Esophagus muscularis mucosa (tissue), 4 donors: ENCODE results near the gene TMED10. TPM values are rescaled to one million over a fixed set of nuclear protein-coding genes. Genes with fewer than 3 reads are reported as not detected.

Experiments used
- DNase-seq: peaks from one replicate; pipeline ENCODE4 v3.0.0-alpha.2; 2017; ENCODE audit errors: extremely low spot score
- H3K27ac ChIP-seq, 4 donors: fragments of 200-600 bp; sonication (generic); replicated peaks in 1 of 4; 1 replicate in 3 of 4; 2 replicates in 1 of 4; pipeline ENCODE4 v1.5.1; 2016 to 2019; ENCODE audit warnings: mild to moderate bottlenecking in 1 of 4
- H3K27me3 ChIP-seq, 4 donors: fragments of 200-600 bp; sonication (generic); one replicate each; pipeline versions ENCODE4 v1.5.1 to v1.6.0; 2016 to 2019
- H3K36me3 ChIP-seq, 4 donors: fragments of 200-600 bp; sonication (generic); one replicate each; pipeline ENCODE4 v1.5.1; 2016 to 2019
- H3K4me1 ChIP-seq, 4 donors: fragments of 200-600 bp; sonication (generic); one replicate each; pipeline ENCODE4 v1.5.1; 2016 to 2019
- H3K4me3 ChIP-seq, 4 donors: fragments of 200-600 bp; sonication (generic); 1 replicate in 2 of 4; 2 replicates in 2 of 4; pipeline ENCODE4 v1.5.1; 2016 to 2019; ENCODE audit warnings: mild to moderate bottlenecking in 4 of 4, moderate library complexity in 1 of 4
- H3K9me3 ChIP-seq, 4 donors: fragments of 200-600 bp; sonication (generic); 1 replicate in 3 of 4; 2 replicates in 1 of 4; pipeline ENCODE4 v1.5.1; 2016 to 2019
- EP300 ChIP-seq: sonication (generic); formaldehyde crosslinking; IDR thresholded peaks from one replicate; pipeline ENCODE4 v1.6.1; 2017; ENCODE audit warnings: antibody characterized with exemption
- POLR2A ChIP-seq: fragments of 450-650 bp; IDR thresholded peaks from one replicate; pipeline ENCODE4 v1.6.1; 2017; ENCODE audit warnings: antibody characterized with exemption, moderate library complexity, mild to moderate bottlenecking, low read depth
- POLR2AphosphoS5 ChIP-seq, 2 donors: sonication (generic); formaldehyde crosslinking; IDR thresholded peaks; one replicate each; pipeline ENCODE4 v1.6.1; 2017; ENCODE audit warnings: antibody characterized with exemption in 2 of 2
- WGBS: methylation state at CpG from one replicate; pipeline ENCODE4 v1.1.5; 2018; 5-methylcytosine and 5-hydroxymethylcytosine counted together
- intact Hi-C: fragments of 100-400 bp; cut with DNase I; formaldehyde crosslinking; loops from one replicate; pipeline ENCODE4 v1.15.1; 2023
- total RNA-seq, 4 donors: library from RNA; depleted of rRNA; stranded (reverse); fragments of >200 nt; gene quantifications; one replicate each; pipeline versions ENCODE4 v1.1.0 to v1.2.1, GENCODE V29; 2016
- TF ChIP-seq, protein P1 (sequence below), 3 experiments: fragments of 200-600 bp in 2 of 3; fragments of 450-650 bp in 1 of 3; sonication (generic) in 2 of 3; IDR thresholded peaks; one replicate each; pipeline ENCODE4 v1.5.1; 2017 to 2019; ENCODE audit warnings: antibody characterized with exemption in 3 of 3, mild to moderate bottlenecking in 2 of 3, moderate library complexity in 1 of 3

Gene TMED10
- total RNA-seq, 4 donors from 2014 or later = 115 to 164 (median 129) TPM

GRCh38 chr14:75215520-75215919 is 39.1 kb upstream of the TMED10 start:
- no peaks in the 10 kb centered on the region for H3K36me3 ChIP-seq
- H3K4me3 ChIP-seq = no peak overlapping the region
- H3K9me3 ChIP-seq = no peaks in the 10 kb centered on the region
- no peaks in the 10 kb centered on the region for H3K27me3 ChIP-seq
- intact Hi-C loops = no loop called here
- no peak overlapping the region for H3K27ac ChIP-seq
- 90% methylated on average over 6 of the region's 6 CpGs for WGBS
- no peaks in the 10 kb centered on the region for H3K4me1 ChIP-seq
- no peak for DNase-seq
- TF ChIP-seq POLR2AphosphoS5 (IDR thresholded peaks at IDR 0.05) = no peak

DNA sequence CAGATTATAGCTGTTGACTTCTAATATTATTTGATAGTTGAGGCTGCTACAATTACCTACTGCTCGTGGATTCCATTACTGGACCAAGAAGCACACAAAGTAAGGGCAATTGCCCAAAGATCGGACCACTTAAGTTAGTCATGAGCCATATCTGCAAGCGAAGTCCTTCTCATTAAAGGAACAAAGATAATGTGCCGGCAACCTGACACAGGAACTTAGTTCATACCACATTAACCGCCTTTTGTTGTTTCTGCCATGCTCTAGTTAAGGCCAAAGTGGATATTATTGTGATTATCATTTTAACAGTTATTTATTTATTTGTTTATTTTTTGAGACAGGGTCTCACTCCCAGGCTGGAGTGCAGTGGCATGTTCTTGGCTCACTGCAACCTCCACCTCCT is 38.1 kb upstream of the TMED10 start:
- no peaks in the 10 kb centered on the region for H3K9me3 ChIP-seq
- H3K27me3 ChIP-seq = no peaks in the 10 kb centered on the region
- intact Hi-C loops = no loop called here
- no peaks in the 10 kb centered on the region for H3K36me3 ChIP-seq
- no peak for TF ChIP-seq POLR2A
- TF ChIP-seq POLR2AphosphoS5 (IDR thresholded peaks at IDR 0.05) = no peak
- TF ChIP-seq, protein P1, sequence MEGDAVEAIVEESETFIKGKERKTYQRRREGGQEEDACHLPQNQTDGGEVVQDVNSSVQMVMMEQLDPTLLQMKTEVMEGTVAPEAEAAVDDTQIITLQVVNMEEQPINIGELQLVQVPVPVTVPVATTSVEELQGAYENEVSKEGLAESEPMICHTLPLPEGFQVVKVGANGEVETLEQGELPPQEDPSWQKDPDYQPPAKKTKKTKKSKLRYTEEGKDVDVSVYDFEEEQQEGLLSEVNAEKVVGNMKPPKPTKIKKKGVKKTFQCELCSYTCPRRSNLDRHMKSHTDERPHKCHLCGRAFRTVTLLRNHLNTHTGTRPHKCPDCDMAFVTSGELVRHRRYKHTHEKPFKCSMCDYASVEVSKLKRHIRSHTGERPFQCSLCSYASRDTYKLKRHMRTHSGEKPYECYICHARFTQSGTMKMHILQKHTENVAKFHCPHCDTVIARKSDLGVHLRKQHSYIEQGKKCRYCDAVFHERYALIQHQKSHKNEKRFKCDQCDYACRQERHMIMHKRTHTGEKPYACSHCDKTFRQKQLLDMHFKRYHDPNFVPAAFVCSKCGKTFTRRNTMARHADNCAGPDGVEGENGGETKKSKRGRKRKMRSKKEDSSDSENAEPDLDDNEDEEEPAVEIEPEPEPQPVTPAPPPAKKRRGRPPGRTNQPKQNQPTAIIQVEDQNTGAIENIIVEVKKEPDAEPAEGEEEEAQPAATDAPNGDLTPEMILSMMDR (IDR thresholded peaks at IDR 0.05) = no peak
- TF ChIP-seq EP300 = no peak
- no peak overlapping the region for H3K27ac ChIP-seq
- no peaks in the 10 kb centered on the region for H3K4me1 ChIP-seq
- 96% methylated on average over 5 of the region's 5 CpGs for WGBS
- no peak for DNase-seq
- H3K4me3 ChIP-seq = no peak overlapping the region

DNA sequence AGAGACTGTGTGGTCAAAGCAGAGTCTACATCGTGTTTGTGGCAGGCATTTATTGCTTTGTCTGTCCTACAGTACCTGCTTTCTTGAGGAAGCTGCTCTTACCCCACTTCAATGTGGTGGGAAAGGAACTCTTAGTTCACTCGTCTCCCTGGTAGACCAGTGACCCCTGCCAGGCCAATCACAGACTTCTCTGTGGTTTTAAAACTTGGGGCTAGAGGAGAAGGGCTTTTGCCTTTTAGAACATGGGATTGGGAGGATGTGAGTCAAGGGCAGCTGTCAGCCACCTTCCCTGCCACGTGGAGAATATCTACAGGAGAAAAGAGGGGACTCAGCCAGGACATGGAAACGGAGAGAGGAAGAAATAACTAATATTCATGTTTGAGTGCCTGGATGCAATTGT is 36.8 kb upstream of the TMED10 start:
- H3K4me1 ChIP-seq = no peaks in the 10 kb centered on the region
- no peaks in the 10 kb centered on the region for H3K27me3 ChIP-seq
- no peaks in the 10 kb centered on the region for H3K36me3 ChIP-seq
- no peak overlapping the region for H3K27ac ChIP-seq
- no peak for TF ChIP-seq POLR2AphosphoS5 (IDR thresholded peaks at IDR 0.05)
- TF ChIP-seq, protein P1 (IDR thresholded peaks at IDR 0.05) = no peak
- no peak for TF ChIP-seq POLR2A
- TF ChIP-seq EP300 = no peak
- H3K9me3 ChIP-seq = no peaks in the 10 kb centered on the region
- no peak overlapping the region for H3K4me3 ChIP-seq
- WGBS = 64% methylated on average over 4 of the region's 4 CpGs
- intact Hi-C loops = no loop called here
- DNase-seq = no peak

DNA sequence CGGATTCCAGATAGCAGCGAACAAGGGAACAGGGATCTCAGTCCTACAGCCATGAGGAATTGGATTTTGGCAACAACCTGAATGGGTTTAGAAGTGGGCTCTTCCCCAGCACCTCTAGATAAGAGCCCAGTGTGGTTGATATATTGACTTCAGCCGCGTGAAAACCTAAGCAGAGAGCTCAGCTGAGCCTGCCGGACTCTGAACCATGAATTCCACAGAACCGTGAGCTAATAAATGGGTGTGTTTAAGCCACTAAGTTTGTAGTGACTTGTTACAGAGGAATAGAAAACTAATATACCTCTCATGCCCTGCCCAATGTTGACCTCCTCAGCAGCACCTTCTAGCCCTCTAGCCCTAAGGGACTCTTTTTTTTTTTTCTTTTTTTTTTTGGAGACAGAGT is 32.4 kb upstream of the TMED10 start:
- Histone ChIP-seq H3K4me3 (no peak overlapping the region), H3K36me3 (no peaks in the 10 kb centered on the region), H3K9me3 (no peaks in the 10 kb centered on the region), H3K27ac (no peak overlapping the region), H3K4me1 (no peaks in the 10 kb centered on the region), H3K27me3 (no peaks in the 10 kb centered on the region)
- TF ChIP-seq EP300 (no peak), POLR2A (no peak), POLR2AphosphoS5 (IDR thresholded peaks at IDR 0.05) (no peak)
- TF ChIP-seq, protein P1 (IDR thresholded peaks at IDR 0.05) = no peak
- 92% methylated on average over 6 of the region's 6 CpGs for WGBS
- intact Hi-C loops = no loop called here
- DNase-seq = no peak

DNA sequence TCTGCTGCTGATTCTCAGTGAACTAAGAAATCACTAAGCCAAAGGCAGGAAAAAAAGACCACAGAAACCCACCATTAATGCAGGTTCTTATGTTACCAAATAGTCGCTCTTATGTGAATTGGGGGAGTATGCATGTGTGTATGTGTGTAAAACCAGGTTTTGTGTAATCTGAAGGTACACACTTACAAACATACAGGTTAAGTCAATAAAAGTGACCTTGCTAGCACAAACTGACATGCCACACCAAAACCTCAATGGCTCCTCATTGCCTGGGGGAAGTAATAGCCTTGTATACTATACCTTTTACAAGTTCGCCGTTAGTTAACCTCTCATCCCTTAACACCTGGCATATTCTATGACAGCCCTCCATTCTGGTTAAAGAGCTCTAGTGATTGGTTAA is 29.8 kb upstream of the TMED10 start:
- DNase-seq = no peak
- Histone ChIP-seq H3K4me3 (no peak overlapping the region), H3K36me3 (no peaks in the 10 kb centered on the region), H3K4me1 (no peaks in the 10 kb centered on the region), H3K27ac (no peak overlapping the region), H3K27me3 (no peaks in the 10 kb centered on the region), H3K9me3 (no peaks in the 10 kb centered on the region)
- WGBS = 91% methylated on average over 3 of the region's 3 CpGs
- TF ChIP-seq POLR2AphosphoS5 (IDR thresholded peaks at IDR 0.05) (no peak), POLR2A (no peak), EP300 (no peak)
- TF ChIP-seq, protein P1 (IDR thresholded peaks at IDR 0.05) = no peak
- intact Hi-C loops = no loop called here
